Urinary bladder (tissue), 4 donors: ENCODE measurements around the gene ERMP1. TPM values are rescaled to one million over a fixed set of nuclear protein-coding genes. Genes with fewer than 3 reads are reported as not detected.
A peak's percentile ranks its signal among the peaks of the same experiment; 100 is the strongest.
"Not testable (repeated sequence)": the region's sequence is repeated elsewhere in the genome, so short reads cannot be mapped to it uniquely, and the experiment has no call there.

ENCODE experiments used
- DNase-seq: peaks from one replicate; pipeline ENCODE4 v3.0.0-alpha.2; 2015; ENCODE audit errors: extremely low spot score
- H3K27ac ChIP-seq: one replicate; pipeline ENCODE4 v1.5.1; 2013; ENCODE audit warnings: low read depth, mild to moderate bottlenecking, moderate library complexity
- H3K36me3 ChIP-seq: one replicate; pipeline ENCODE4 v1.6.1; 2013; ENCODE audit warnings: mild to moderate bottlenecking, moderate library complexity; ENCODE audit not compliant: insufficient read depth
- H3K4me1 ChIP-seq: one replicate; pipeline ENCODE4 v1.6.1; 2013; ENCODE audit warnings: mild to moderate bottlenecking, moderate library complexity; ENCODE audit not compliant: insufficient read depth
- H3K4me3 ChIP-seq: one replicate; pipeline ENCODE4 v1.5.1; 2013; ENCODE audit warnings: low read depth, low read length
- WGBS: extraction: QIAGEN DNeasy Blood & Tissue Kit; methylation state at CpG from one replicate; pipeline ENCODE4 v1.1.7; 2013; 5-methylcytosine and 5-hydroxymethylcytosine counted together
- polyA plus RNA-seq: library from polyadenylated mRNA; stranded (reverse); fragments of 200-250 nt; gene quantifications from one replicate; pipeline ENCODE4 v1.2.3, GENCODE V29; 2013
- total RNA-seq: library from RNA; depleted of rRNA; stranded (reverse); fragments of >200 nt; gene quantifications from one replicate; pipeline ENCODE4 v1.2.3, GENCODE V29; 2014
- donor health status: healthy with polysubstance abuse.
- donor health status: healthy.

ERMP1 gene, protein sequence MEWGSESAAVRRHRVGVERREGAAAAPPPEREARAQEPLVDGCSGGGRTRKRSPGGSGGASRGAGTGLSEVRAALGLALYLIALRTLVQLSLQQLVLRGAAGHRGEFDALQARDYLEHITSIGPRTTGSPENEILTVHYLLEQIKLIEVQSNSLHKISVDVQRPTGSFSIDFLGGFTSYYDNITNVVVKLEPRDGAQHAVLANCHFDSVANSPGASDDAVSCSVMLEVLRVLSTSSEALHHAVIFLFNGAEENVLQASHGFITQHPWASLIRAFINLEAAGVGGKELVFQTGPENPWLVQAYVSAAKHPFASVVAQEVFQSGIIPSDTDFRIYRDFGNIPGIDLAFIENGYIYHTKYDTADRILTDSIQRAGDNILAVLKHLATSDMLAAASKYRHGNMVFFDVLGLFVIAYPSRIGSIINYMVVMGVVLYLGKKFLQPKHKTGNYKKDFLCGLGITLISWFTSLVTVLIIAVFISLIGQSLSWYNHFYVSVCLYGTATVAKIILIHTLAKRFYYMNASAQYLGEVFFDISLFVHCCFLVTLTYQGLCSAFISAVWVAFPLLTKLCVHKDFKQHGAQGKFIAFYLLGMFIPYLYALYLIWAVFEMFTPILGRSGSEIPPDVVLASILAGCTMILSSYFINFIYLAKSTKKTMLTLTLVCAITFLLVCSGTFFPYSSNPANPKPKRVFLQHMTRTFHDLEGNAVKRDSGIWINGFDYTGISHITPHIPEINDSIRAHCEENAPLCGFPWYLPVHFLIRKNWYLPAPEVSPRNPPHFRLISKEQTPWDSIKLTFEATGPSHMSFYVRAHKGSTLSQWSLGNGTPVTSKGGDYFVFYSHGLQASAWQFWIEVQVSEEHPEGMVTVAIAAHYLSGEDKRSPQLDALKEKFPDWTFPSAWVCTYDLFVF
- total RNA-seq (40.0 TPM), polyA plus RNA-seq (12.0 TPM)

DNA sequence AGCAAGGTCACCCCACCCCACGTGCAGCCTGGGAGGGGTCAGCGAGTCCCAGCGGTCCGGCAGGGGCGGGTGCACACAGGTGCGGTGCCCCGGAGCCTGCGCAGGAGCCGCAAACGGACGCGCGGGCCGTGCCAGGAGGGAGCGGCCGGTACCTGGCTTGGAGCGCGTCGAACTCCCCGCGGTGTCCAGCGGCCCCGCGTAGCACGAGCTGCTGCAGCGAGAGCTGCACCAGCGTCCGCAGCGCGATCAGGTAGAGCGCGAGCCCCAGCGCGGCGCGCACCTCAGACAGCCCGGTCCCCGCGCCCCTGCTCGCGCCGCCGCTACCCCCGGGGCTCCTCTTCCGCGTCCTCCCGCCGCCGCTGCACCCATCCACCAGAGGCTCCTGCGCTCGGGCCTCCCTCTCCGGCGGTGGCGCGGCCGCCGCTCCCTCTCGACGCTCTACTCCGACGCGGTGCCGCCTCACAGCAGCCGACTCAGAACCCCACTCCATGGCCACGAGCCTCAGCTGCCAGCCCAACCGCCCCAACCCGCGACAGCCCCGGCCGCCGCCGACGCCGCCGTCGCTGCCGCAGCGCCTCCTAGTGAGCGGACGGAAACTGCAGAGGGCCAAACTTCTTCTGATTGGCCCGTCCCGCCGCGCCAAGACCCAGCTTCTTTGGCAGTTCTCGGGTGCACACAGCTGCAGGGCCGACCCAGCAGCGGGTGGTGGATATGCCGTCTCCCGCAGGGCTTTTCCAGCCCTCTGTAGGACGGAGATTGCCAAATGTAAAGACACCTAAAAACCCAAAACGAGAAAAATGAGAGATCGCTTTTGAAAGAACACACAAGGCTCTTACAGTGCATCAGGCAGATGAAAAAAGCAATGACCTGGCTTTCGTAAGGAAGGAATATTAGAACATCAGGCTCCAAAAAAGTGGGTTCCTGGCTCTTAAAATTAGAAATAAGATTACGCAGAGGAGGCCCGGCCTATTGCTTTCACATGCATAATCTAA is at the start of gene ERMP1:
Gene ERMP1 (minus strand): TSS at position 580 of the 992 bp plus-strand sequence. CDS start 90 bp downstream, at position 490.
- Histone ChIP-seq H3K36me3 (no peaks in the 10 kb centered on the region), H3K27ac (peak within 1 kb of the TSS; percentile 81), H3K4me1 (no peaks in the 10 kb centered on the region), H3K4me3 (peak within 1 kb of the TSS; percentile 88)
- 1% methylated on average over 95 of the region's 95 CpGs for WGBS
- no peak for DNase-seq

DNA sequence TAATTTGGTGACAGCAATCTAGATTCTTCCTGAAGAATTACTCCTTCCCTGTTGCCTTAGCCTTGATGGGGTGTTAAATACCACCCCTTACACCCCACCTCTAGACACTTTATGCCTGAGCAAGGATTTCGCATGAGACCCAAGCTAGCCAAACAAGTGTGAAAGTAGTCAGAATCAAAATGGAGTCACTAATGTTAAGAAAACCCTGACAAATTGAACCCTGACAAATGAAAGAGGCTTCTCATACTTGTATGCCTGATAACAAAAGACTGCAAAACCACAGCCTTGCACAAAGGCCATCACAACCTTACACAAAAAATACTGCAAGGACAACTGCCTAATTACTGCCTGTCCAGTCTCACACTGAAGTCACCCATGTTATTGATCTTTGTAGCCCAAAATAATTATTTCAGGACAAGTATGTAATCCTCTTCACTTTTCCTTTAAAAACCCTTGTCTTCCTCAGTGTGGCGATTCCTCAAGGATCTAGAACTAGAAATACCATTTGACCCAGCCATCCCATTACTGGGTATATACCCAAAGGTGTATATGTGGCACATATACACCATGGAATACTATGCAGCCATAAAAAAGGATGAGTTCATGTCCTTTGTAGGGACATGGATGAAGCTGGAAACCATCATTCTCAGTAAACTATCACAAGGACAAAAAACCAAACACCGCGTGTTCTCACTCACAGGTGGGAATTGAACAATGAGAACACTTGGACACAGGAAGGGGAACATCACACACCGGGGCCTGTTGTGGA is 49.5 kb upstream of the ERMP1 start:
- not testable (repeated sequence) for H3K4me1 ChIP-seq, H3K36me3 ChIP-seq, DNase-seq, H3K27ac ChIP-seq, H3K4me3 ChIP-seq
- 95% methylated on average over 5 of the region's 5 CpGs for WGBS

DNA sequence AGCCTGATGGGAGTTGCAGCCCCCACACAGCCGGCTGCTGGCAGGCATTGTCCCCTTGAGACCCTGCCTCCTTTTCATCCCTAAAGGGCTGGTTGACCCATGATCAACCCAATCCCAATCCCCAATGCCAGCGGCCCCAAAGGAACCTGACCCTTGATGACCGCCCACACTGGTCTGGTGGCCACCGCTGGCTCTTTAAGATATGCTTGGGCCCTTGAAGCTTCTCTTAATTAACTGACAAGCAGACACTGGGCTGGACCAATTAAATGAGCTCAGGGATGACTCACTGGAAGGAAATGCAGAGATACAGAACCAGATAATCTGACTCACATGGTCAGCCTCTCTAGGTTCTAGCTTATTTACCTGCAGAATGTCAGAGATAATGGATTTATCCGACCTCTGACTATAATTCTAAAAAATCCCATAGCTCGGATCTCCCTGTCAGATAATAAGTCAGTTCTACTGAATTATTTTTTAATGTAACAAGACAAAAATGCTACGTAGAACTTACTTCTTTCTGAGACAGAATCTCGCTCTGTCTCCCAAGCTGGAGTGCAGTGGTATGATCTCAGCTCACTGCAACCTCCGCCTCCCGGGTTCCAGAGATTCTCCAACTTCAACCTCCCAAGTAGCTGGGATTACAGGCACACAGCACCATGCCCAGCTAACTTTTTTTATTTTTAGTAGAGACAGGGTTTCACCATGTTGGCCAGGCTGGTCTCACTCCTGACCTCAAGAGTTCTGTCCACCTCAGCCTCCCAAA is 46.7 kb upstream of the ERMP1 start:
- no peak overlapping the region for H3K27ac ChIP-seq
- WGBS = 72% methylated on average over 10 of the region's 10 CpGs
- no peaks in the 10 kb centered on the region for H3K36me3 ChIP-seq
- no peak overlapping the region for H3K4me3 ChIP-seq
- DNase-seq = no peak
- no peaks in the 10 kb centered on the region for H3K4me1 ChIP-seq

DNA sequence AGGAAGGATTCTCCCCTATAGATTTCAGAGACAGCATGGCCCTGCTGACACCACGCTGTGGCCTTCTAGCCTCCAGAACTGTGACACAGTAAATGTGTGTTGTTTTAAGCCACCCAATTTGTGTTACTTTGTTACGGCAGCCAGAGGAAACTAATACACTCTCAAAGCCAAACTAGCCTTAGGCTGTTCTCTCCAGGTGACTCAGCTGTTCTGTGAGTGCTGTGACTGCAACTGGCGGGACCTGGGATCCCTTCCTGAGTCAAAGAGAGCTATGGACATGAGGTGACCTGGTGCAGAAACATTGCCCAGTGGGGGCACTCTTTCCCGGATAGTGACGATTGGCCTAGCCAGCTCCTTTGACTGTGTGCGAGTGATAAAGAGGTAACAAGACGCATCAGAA is 43.8 kb upstream of the ERMP1 start:
- WGBS = 87% methylated on average over 7 of the region's 7 CpGs
- H3K36me3 ChIP-seq = no peaks in the 10 kb centered on the region
- H3K4me1 ChIP-seq = no peaks in the 10 kb centered on the region
- DNase-seq = no peak
- H3K4me3 ChIP-seq = no peak overlapping the region
- no peak overlapping the region for H3K27ac ChIP-seq

DNA sequence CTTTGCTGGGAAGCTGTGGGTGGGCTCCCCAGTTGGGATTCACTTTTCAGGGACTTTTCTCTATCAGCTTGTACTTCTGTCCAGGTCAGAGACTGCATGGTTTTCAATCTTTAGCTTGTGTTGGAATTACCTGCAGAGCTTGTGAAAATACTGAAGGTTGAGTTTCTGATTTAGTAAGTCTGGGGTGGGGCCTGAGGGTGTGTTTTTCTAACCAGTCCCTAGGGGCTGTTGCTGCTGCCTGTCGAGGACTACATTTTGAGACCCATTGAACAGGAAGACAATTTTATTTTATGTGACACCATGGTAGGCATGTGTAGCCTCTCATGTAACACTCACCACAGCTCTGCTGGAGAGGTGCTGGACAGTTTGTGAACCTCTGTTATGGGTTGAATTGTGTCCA is 43.1 kb upstream of the ERMP1 start:
- no peaks in the 10 kb centered on the region for H3K36me3 ChIP-seq
- 73% methylated on average over 1 of the region's 1 CpG for WGBS
- no peaks in the 10 kb centered on the region for H3K4me1 ChIP-seq
- H3K27ac ChIP-seq = no peak overlapping the region
- no peak overlapping the region for H3K4me3 ChIP-seq
- no peak for DNase-seq

DNA sequence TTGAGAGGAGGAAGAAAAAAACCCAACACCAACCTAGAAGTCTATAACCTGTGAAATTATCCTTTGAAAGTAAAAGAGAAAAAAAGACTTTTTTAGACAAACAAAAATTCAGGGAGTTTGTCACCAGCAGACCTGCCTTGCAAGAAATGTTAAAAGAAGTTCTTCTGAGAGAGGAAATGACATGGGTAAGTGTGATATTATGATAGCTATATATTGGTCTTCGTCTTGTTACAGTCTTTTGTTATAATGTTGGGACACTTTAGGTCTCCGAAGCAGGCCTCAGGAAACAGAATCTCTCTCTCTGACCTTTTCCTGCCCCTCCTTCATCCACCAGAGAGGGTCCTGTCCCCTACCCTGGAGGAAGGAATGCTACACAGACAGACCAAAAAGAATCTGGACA is 41.1 kb upstream of the ERMP1 start:
- DNase-seq = no peak
- Histone ChIP-seq H3K4me1 (no peaks in the 10 kb centered on the region), H3K4me3 (no peak overlapping the region), H3K36me3 (no peaks in the 10 kb centered on the region), H3K27ac (no peak overlapping the region)
- WGBS = 87% methylated on average over 2 of the region's 2 CpGs

DNA sequence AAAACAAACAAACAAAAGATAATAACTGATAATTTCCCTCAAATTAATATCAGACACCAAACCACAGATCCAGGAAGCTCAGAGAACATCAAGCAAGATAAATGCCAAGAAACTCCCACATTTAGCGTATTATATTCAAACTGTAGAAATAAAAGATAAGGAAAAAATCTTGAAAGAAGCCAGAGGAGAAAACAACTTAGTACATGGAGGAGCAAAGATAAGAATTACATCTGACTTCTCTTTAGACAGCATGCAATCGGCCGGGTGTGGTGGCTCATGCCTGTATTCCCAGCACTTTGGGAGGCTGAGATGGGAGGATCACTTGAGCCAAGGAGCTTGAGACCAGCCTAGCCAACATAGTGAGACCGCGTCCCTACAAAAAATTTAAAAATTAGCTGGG is 40.5 kb upstream of the ERMP1 start:
- no peaks in the 10 kb centered on the region for H3K4me1 ChIP-seq
- H3K4me3 ChIP-seq = no peak overlapping the region
- H3K36me3 ChIP-seq = no peaks in the 10 kb centered on the region
- WGBS = 90% methylated on average over 5 of the region's 5 CpGs
- DNase-seq = no peak
- H3K27ac ChIP-seq = no peak overlapping the region

- Histone ChIP-seq H3K4me3 (no peak overlapping the region), H3K27ac (no peak overlapping the region), H3K36me3 (no peaks in the 10 kb centered on the region), H3K4me1 (no peaks in the 10 kb centered on the region)
- WGBS = 57% methylated on average over 4 of the region's 4 CpGs
- DNase-seq = no peak
Measured at GRCh38 chr9:5872511-5872910, 39.6 kb upstream of the ERMP1 start.

DNA sequence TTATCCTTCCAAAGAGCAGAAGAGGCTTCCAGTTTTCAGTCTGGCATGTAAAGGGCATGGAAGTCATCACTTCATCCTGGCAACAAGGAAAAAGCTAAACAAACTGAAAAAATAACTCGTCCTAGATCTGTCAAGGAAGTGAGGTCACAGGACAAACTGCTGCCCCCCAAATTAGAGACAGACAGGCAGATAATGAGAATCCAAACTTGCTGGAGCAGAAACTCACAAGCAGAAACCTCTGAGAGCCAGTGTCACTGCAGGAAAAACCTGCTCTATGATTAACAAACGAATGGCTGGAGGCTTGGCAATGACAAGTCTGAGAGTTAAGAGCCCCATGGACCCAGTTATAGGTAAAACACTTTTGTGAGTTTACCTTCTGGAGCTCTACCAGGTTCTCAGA is 38.9 kb upstream of the ERMP1 start:
- Histone ChIP-seq H3K36me3 (no peaks in the 10 kb centered on the region), H3K27ac (no peak overlapping the region), H3K4me3 (no peak overlapping the region), H3K4me1 (no peaks in the 10 kb centered on the region)
- no peak for DNase-seq
- WGBS = 40% methylated on average over 2 of the region's 2 CpGs

DNA sequence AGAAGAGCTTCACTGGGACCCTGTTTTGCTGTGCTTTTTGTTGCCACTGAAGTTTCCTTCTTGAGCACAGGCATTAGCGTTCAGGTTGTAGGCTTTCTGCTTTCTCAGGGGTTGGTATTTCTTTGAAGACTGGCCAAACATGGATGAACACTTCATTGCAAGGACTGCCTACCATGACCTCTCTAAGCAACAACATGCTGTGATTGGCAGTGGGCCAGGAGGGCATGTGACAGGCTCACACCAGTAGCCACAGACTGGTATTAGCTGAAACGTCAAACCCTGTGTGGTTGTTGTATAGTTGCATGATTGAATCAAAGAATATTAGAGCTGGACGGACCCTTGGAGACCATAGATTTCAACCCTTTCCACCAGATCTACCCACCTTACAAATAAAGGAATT is 37.8 kb upstream of the ERMP1 start:
- Histone ChIP-seq H3K4me3 (no peak overlapping the region), H3K36me3 (no peaks in the 10 kb centered on the region), H3K4me1 (no peaks in the 10 kb centered on the region), H3K27ac (no peak overlapping the region)
- WGBS = 79% methylated on average over 3 of the region's 3 CpGs
- DNase-seq = no peak

DNA sequence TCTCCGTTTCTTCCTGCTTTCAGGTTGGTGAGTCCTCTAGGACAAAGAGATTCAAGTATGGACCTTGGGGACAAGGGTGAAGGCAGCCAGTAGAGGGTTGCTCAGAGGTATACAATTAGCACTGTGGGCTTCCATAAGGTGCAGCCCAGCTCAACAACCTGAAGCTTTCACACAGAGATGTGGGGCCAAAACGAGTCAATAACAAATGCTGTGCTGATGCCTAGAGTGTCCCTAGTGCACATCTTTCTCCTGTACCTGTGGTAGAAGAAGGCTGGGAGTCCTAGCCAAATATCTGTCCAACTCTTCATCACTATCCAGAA is 37.1 kb upstream of the ERMP1 start:
- H3K27ac ChIP-seq = no peak overlapping the region
- no peaks in the 10 kb centered on the region for H3K36me3 ChIP-seq
- no peak for DNase-seq
- H3K4me1 ChIP-seq = no peaks in the 10 kb centered on the region
- no peak overlapping the region for H3K4me3 ChIP-seq
- 82% methylated on average over 2 of the region's 2 CpGs for WGBS

DNA sequence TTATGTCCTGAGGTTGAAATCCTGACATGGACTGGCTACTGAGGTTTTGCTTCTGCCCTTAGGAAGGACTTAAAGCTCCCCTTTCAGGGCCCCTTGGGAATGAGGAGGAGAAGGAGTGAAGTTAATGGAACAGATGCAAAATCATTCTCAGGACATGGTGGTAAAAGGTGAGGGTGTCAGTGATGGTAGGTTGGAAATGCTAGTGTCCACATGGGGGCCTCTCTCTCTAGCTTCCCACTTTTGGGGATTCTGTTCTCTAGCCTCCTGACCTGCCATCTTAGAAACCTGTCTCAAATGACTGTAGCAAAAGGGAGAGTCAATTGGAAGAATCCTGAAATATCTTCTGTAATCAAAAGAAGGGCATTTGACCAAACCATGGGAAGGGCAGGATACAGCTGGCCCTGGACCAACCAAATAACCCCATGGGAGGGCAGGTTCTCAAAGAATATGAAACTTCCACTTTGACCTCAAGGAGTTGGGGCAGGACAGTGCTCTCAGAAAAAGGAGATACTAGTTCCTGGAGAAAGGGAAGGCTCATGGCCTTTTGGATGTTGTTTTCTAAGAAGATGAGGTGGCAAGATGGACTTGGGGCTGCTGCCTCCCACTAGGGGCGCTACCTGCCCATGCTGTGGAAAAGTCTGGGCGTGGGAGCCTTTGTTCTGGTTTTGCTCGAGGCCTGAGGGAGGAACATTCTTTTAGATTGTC is 36.5 kb upstream of the ERMP1 start:
- DNase-seq = no peak
- Histone ChIP-seq H3K4me3 (no peak overlapping the region), H3K27ac (no peak overlapping the region), H3K36me3 (no peaks in the 10 kb centered on the region), H3K4me1 (no peaks in the 10 kb centered on the region)
- 73% methylated on average over 3 of the region's 3 CpGs for WGBS
